GM12878 (cell line): ENCODE results near the gene ADAMTS16. TPM values are rescaled to one million over a fixed set of nuclear protein-coding genes. Genes with fewer than 3 reads are reported as not detected.

ENCODE experiments used
- ATAC-seq: fragments of 200-7000 bp; cut with Tn5 transposase; 3 replicates; pipeline ENCODE4 v1.9.1; 2020; ENCODE audit warnings: mild to moderate bottlenecking, moderate library complexity
- BruUV-seq: library from RNA; stranded (reverse); fragments of 400-500 nt; replicated peaks from 2 replicates; lab custom pipeline; 2021; lab: Mats Ljungman, UMichigan
- CTCF ChIA-PET: fragments of 300-600 bp; sonication (Branson Sonifier 250); formaldehyde crosslinking; extraction: SDS; loops from one replicate; lab custom pipeline; 2021; ENCODE audit warnings: inconsistent platforms; lab: Yijun Ruan, JAX
- POLR2A ChIA-PET: fragments of 350-600 bp; formaldehyde crosslinking; extraction: SDS; loops from one replicate; lab custom pipeline; 2021; ENCODE audit warnings: inconsistent platforms; lab: Charles Lee
- RAD21 ChIA-PET: fragments of 300-600 bp; sonication (Branson Sonifier 250); formaldehyde crosslinking; loops from one replicate; lab custom pipeline; 2023; ENCODE audit warnings: antibody characterized with exemption; ENCODE audit not compliant: unreplicated experiment; lab: Charles Lee
- SMC1A ChIA-PET: fragments of 300-600 bp; sonication (Branson Sonifier 250); formaldehyde crosslinking; loops from one replicate; lab custom pipeline; 2023; ENCODE audit not compliant: unreplicated experiment, uncharacterized antibody; lab: Charles Lee
- DNase-seq: peaks from one replicate; pipeline ENCODE4 v3.0.0-alpha.2; 2011; ENCODE audit warnings: low read depth, low spot score
- FAIRE-seq: peaks from 3 replicates; lab custom pipeline; 2011; peaks lifted over from hg19 to GRCh38; lab: Jason Lieb, UNC
- H2AFZ ChIP-seq: 2 replicates; pipeline ENCODE4 v1.6.0; 2011; ENCODE audit warnings: low read depth, low read length, control low read depth; ENCODE audit not compliant: control insufficient read depth
- H3K27ac ChIP-seq: 2 replicates; pipeline ENCODE4 v1.5.1; 2011; ENCODE audit warnings: control low read depth; ENCODE audit not compliant: control insufficient read depth, insufficient read depth
- H3K27me3 ChIP-seq, 2 experiments: replicated peaks in 1 of 2; 2 replicates each; pipeline versions ENCODE4 v1.6.0 to v1.6.1; 2011; ENCODE audit warnings: low read length in 1 of 2; ENCODE audit not compliant: control insufficient read depth in 2 of 2, insufficient read depth in 2 of 2
- H3K36me3 ChIP-seq, 2 experiments: 2 replicates each; pipeline ENCODE4 v1.5.1; 2011; ENCODE audit warnings: low read length in 1 of 2; ENCODE audit not compliant: control insufficient read depth in 2 of 2, insufficient read depth in 2 of 2
- H3K4me1 ChIP-seq: 2 replicates; pipeline ENCODE4 v1.6.1; 2011; ENCODE audit warnings: mild to moderate bottlenecking, low read length, moderate library complexity, mixed read lengths; ENCODE audit not compliant: control insufficient read depth, insufficient read depth
- H3K4me2 ChIP-seq: 2 replicates; pipeline ENCODE4 v1.6.0; 2011; ENCODE audit warnings: control low read depth; ENCODE audit not compliant: control insufficient read depth, insufficient read depth
- H3K4me3 ChIP-seq: fragments of 200-600 bp; sonication (generic); 2 replicates; pipeline ENCODE4 v1.5.1; 2016
- H3K79me2 ChIP-seq: 2 replicates; pipeline ENCODE4 v1.6.0; 2011; ENCODE audit warnings: low read length; ENCODE audit not compliant: control insufficient read depth, insufficient read depth
- H3K9ac ChIP-seq: 2 replicates; pipeline ENCODE4 v1.8.0; 2011; ENCODE audit warnings: low read length, control low read depth, mixed read lengths; ENCODE audit not compliant: control insufficient read depth, insufficient read depth
- H3K9me3 ChIP-seq: replicated peaks from 3 replicates; pipeline ENCODE4 v1.5.1; 2011; ENCODE audit warnings: mild to moderate bottlenecking, low read length; ENCODE audit not compliant: control insufficient read depth, insufficient read depth
- H4K20me1 ChIP-seq: 2 replicates; pipeline ENCODE4 v1.6.0; 2011; ENCODE audit not compliant: control insufficient read depth, insufficient read depth
- BMI1 ChIP-seq: fragments of 450-650 bp; IDR thresholded peaks from 2 replicates; pipeline ENCODE4 v1.6.1; 2016; ENCODE audit warnings: mild to moderate bottlenecking, moderate library complexity, borderline replicate concordance
- ZNF207 ChIP-seq: fragments of 450-650 bp; IDR thresholded peaks from 2 replicates; pipeline ENCODE4 v1.6.1; 2014; ENCODE audit warnings: antibody characterized with exemption, mild to moderate bottlenecking, borderline replicate concordance
- WGBS: methylation state at CpG from one replicate; pipeline ENCODE4 v1.1.6; 2016; ENCODE audit warnings: low lambda C conversion rate; ENCODE audit not compliant: insufficient replicate concordance, insufficient coverage; ENCODE audit errors: missing lambda C conversion rate; 5-methylcytosine and 5-hydroxymethylcytosine counted together
- in situ Hi-C: fragments of 300-500 bp; cut with MboI; formaldehyde crosslinking; loops from 9 replicates; pipeline ENCODE4 v1.14.3; 2018; ENCODE audit warnings: mixed read lengths
- intact Hi-C: fragments of 100-400 bp; cut with micrococcal nuclease; formaldehyde crosslinking; loops from one replicate; pipeline ENCODE4 v1.14.2; 2022; ENCODE audit not compliant: unreplicated experiment
- polyA plus RNA-seq, 11 experiments: library from polyadenylated mRNA; depleted of rRNA in 4 of 11; unstranded in 6 of 11; stranded (reverse) in 5 of 11; fragments of >200 nt; fragmentation: Nextera tagmentation in 4 of 11; fragmentation: Illumina TruSeq in 1 of 11; extraction: Ambion mirVana in 4 of 11; extraction: Trizol in 1 of 11; gene quantifications; 1 replicate in 1 of 11; 2 replicates in 10 of 11; pipeline versions ENCODE4 v1.2.1 to v1.2.3, GENCODE V29; 2011 to 2016; ENCODE audit warnings: inconsistent platforms in 2 of 11, missing spikeins in 2 of 11, low read depth in 1 of 11
- total RNA-seq, 4 experiments: library from RNA; depleted of rRNA in 3 of 4; stranded (reverse); fragments of >200 nt in 3 of 4; fragmentation: Illumina TruSeq in 1 of 4; extraction: Trizol in 1 of 4; gene quantifications; 2 replicates each; pipeline versions ENCODE4 v1.2.1 to v1.2.3, GENCODE V29; 2013 to 2021
- TF ChIP-seq, protein P1 (sequence below), 3 experiments: IDR thresholded peaks in 2 of 3; conservative IDR thresholded peaks in 1 of 3; 2 replicates each; pipeline ENCODE4 v1.5.1; 2011; ENCODE audit warnings: low read depth in 3 of 3, low read length in 3 of 3, mild to moderate bottlenecking in 3 of 3, control low read depth in 2 of 3, moderate library complexity in 2 of 3, inconsistent platforms in 1 of 3, mixed read lengths in 1 of 3; ENCODE audit not compliant: control insufficient read depth in 2 of 3, insufficient read depth in 1 of 3; ENCODE audit errors: extremely low read depth in 1 of 3
- TF ChIP-seq, protein P2 (sequence below): IDR thresholded peaks from 2 replicates; pipeline ENCODE4 v1.6.1; 2011; ENCODE audit warnings: borderline replicate concordance, low read depth, mild to moderate bottlenecking, moderate library complexity, mixed read lengths, low read length; ENCODE audit not compliant: insufficient read depth; ENCODE audit errors: extremely low read length
- TF ChIP-seq, protein P3 (sequence below): IDR thresholded peaks from 2 replicates; pipeline ENCODE4 v1.6.1; 2012; ENCODE audit warnings: mild to moderate bottlenecking, low read depth, low read length
- TF ChIP-seq, protein P4 (sequence below): fragments of 450-650 bp; IDR thresholded peaks from 2 replicates; pipeline ENCODE4 v1.6.1; 2014; ENCODE audit warnings: mild to moderate bottlenecking

The ADAMTS16 gene
- total and polyA plus RNA-seq, 10 of the 15 experiments (the other 5 are each of a cell fraction or from before 2014, with no cell fraction given) = 0.04 TPM; not detected in 9

DNA sequence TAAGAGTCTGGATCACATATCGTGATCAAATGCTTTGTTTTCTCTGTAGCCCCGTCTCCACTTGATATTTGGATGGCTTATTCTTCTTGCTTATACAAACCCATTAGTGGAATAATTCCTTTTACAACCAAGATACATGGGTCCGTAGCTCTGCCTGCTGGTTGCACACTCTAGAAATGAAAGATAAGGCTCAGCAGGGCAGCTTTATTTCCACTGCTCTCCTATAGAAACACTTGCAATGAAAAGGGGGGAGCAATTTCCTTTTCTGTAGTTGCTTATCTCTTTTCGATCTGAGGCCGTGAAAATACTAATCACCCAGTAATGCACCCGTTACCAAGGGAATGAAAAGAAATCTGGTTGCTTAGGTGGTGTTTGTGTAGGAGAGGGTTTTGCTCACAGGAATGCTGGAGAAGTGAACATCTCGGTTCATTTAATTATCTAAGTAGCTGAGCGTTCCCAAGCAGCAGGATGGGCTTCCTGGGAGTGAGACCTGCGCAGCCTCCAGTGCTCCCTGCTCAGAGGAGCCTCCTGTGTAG, 131.7 kb downstream of the ADAMTS16 start:
- H4K20me1 ChIP-seq = no peaks in the 10 kb centered on the region
- H3K27me3 ChIP-seq = no peaks in the 10 kb centered on the region
- no peaks in the 10 kb centered on the region for H3K36me3 ChIP-seq
- in situ Hi-C loops (no loop called here), intact Hi-C loops (no loop called here)
- POLR2A ChIA-PET = no interaction called here
- DNase-seq (no peak), FAIRE-seq (no peak), ATAC-seq (no peak)
- H3K4me2 ChIP-seq = no peak overlapping the region
- H3K4me1 ChIP-seq = no peaks in the 10 kb centered on the region
- H3K4me3 ChIP-seq = no peak overlapping the region
- CTCF ChIA-PET = no interaction called here
- H3K9ac ChIP-seq = no peak overlapping the region
- TF ChIP-seq, protein P1, sequence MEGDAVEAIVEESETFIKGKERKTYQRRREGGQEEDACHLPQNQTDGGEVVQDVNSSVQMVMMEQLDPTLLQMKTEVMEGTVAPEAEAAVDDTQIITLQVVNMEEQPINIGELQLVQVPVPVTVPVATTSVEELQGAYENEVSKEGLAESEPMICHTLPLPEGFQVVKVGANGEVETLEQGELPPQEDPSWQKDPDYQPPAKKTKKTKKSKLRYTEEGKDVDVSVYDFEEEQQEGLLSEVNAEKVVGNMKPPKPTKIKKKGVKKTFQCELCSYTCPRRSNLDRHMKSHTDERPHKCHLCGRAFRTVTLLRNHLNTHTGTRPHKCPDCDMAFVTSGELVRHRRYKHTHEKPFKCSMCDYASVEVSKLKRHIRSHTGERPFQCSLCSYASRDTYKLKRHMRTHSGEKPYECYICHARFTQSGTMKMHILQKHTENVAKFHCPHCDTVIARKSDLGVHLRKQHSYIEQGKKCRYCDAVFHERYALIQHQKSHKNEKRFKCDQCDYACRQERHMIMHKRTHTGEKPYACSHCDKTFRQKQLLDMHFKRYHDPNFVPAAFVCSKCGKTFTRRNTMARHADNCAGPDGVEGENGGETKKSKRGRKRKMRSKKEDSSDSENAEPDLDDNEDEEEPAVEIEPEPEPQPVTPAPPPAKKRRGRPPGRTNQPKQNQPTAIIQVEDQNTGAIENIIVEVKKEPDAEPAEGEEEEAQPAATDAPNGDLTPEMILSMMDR (IDR thresholded peaks at IDR 0.05 in 2 of 3, conservative IDR thresholded peaks at IDR 0.05 in 1 of 3; ENCODE audit: control insufficient read depth in 2 of 3, extremely low read depth in 1 of 3, insufficient read depth in 1 of 3, low read depth in 3 of 3, low read length in 3 of 3) = no peak
- TF ChIP-seq, protein P2, sequence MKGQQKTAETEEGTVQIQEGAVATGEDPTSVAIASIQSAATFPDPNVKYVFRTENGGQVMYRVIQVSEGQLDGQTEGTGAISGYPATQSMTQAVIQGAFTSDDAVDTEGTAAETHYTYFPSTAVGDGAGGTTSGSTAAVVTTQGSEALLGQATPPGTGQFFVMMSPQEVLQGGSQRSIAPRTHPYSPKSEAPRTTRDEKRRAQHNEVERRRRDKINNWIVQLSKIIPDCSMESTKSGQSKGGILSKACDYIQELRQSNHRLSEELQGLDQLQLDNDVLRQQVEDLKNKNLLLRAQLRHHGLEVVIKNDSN = no peak
- TF ChIP-seq BMI1 (no peak), ZNF207 (no peak)
- TF ChIP-seq, protein P3, sequence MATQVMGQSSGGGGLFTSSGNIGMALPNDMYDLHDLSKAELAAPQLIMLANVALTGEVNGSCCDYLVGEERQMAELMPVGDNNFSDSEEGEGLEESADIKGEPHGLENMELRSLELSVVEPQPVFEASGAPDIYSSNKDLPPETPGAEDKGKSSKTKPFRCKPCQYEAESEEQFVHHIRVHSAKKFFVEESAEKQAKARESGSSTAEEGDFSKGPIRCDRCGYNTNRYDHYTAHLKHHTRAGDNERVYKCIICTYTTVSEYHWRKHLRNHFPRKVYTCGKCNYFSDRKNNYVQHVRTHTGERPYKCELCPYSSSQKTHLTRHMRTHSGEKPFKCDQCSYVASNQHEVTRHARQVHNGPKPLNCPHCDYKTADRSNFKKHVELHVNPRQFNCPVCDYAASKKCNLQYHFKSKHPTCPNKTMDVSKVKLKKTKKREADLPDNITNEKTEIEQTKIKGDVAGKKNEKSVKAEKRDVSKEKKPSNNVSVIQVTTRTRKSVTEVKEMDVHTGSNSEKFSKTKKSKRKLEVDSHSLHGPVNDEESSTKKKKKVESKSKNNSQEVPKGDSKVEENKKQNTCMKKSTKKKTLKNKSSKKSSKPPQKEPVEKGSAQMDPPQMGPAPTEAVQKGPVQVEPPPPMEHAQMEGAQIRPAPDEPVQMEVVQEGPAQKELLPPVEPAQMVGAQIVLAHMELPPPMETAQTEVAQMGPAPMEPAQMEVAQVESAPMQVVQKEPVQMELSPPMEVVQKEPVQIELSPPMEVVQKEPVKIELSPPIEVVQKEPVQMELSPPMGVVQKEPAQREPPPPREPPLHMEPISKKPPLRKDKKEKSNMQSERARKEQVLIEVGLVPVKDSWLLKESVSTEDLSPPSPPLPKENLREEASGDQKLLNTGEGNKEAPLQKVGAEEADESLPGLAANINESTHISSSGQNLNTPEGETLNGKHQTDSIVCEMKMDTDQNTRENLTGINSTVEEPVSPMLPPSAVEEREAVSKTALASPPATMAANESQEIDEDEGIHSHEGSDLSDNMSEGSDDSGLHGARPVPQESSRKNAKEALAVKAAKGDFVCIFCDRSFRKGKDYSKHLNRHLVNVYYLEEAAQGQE = no peak
- TF ChIP-seq, protein P4, sequence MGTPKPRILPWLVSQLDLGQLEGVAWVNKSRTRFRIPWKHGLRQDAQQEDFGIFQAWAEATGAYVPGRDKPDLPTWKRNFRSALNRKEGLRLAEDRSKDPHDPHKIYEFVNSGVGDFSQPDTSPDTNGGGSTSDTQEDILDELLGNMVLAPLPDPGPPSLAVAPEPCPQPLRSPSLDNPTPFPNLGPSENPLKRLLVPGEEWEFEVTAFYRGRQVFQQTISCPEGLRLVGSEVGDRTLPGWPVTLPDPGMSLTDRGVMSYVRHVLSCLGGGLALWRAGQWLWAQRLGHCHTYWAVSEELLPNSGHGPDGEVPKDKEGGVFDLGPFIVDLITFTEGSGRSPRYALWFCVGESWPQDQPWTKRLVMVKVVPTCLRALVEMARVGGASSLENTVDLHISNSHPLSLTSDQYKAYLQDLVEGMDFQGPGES = no peak
- WGBS = 5% methylated on average over 9 of the region's 9 CpGs
- H2AFZ ChIP-seq = no peak overlapping the region
- no TSS peak for BruUV-seq
- SMC1A ChIA-PET = no interaction called here
- no peaks in the 10 kb centered on the region for H3K9me3 ChIP-seq
- no peaks in the 10 kb centered on the region for H3K79me2 ChIP-seq
- RAD21 ChIA-PET = no interaction called here
- H3K27ac ChIP-seq = no peak overlapping the region
